Stomach smooth muscle (tissue), 2 donors: ENCODE measurements around the gene FPR2.
"Not testable (repeated sequence)": the region's sequence is repeated elsewhere in the genome, so short reads cannot be mapped to it uniquely, and the experiment has no call there.

Source experiments
- H3K27ac ChIP-seq: one replicate; pipeline ENCODE4 v1.7.0; 2013; ENCODE audit warnings: mild to moderate bottlenecking, low read length, inconsistent platforms
- H3K27me3 ChIP-seq, 2 donors: one replicate each; pipeline ENCODE4 v1.7.0; 2013; ENCODE audit warnings: low read length in 2 of 2; ENCODE audit not compliant: insufficient read depth in 2 of 2, control insufficient read depth in 1 of 2
- H3K36me3 ChIP-seq, 2 donors: one replicate each; pipeline ENCODE4 v1.7.0; 2013; ENCODE audit warnings: low read length in 2 of 2; ENCODE audit not compliant: control insufficient read depth in 2 of 2, insufficient read depth in 2 of 2
- H3K4me1 ChIP-seq: one replicate; pipeline ENCODE4 v1.7.0; 2013; ENCODE audit warnings: low read length; ENCODE audit not compliant: control insufficient read depth, insufficient read depth
- H3K4me3 ChIP-seq, 2 donors: one replicate each; pipeline ENCODE4 v1.7.0; 2013; ENCODE audit warnings: low read length in 2 of 2
- H3K9ac ChIP-seq, 2 donors: one replicate each; pipeline ENCODE4 v1.7.0; 2013; ENCODE audit warnings: low read length in 2 of 2, mild to moderate bottlenecking in 1 of 2
- H3K9me3 ChIP-seq, 2 donors: one replicate each; pipeline ENCODE4 v1.7.0; 2013; ENCODE audit warnings: low read length in 2 of 2; ENCODE audit not compliant: control insufficient read depth in 2 of 2
- donor health status: healthy.
- donor health status: Pancreatic carcinoma.

FPR2 gene

DNA sequence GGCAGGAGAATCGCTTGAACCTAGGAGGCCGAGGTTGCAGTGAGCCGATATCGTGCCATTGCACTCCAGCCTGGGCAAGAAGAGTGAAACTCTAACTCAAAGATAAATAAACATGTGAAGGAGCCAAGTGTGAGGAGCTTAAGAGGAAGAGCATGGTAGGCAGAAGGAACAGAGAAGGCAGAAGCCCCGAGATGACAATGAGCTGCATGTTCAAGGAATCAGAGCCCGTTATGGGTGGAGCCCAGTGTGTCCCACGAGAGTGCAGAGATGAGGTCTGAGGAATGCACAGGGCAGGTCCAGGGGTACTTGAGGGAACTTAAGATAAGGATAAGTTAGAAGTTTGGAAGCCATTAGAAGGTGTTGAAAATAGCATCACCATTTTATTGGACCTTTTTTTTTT, 716 bp downstream of the FPR2 start:
- peaks cover 4 to 12% of the 10 kb centered on the region in 2 donors for H3K27me3 ChIP-seq
- no peaks in the 10 kb centered on the region for H3K4me1 ChIP-seq
- no peaks in the 10 kb centered on the region for H3K36me3 ChIP-seq
- no peak overlapping the region for H3K4me3 ChIP-seq
- H3K9ac ChIP-seq, result no peak overlapping the region
- no peak overlapping the region for H3K27ac ChIP-seq
- no peaks in the 10 kb centered on the region for H3K9me3 ChIP-seq

- Histone ChIP-seq H3K27ac (no peak overlapping the region), H3K9ac (no peak overlapping the region), H3K4me1 (no peaks in the 10 kb centered on the region), H3K9me3 (no peaks in the 10 kb centered on the region), H3K36me3 (no peaks in the 10 kb centered on the region), H3K27me3 (peaks cover 4 to 12% of the 10 kb centered on the region in 2 donors), H3K4me3 (no peak overlapping the region)
Measured at GRCh38 chr19:51765086-51765485, 4.1 kb downstream of the FPR2 start.

DNA sequence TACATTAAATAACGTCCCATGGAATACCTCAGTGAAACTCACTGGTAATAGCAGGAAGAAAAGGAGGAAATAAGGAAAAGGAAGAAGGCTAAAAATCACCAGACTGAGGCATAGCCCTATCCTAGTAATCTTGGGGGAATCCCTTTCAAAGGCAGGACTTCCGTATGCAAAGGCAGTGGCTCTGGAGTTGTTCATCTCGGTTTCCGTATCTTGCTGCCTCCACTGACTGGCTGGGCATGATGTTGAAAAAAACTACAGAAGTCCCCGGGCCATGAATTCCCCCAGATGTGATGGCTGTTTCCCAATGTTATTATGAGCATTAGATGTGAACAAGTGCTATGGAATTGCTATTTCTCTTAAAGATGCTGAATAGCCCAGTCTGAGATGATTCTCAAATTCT, 5.5 kb downstream of the FPR2 start:
- no peaks in the 10 kb centered on the region for H3K4me1 ChIP-seq
- H3K27ac ChIP-seq, result no peak overlapping the region
- no peak overlapping the region for H3K4me3 ChIP-seq
- no peak overlapping the region for H3K9ac ChIP-seq
- H3K9me3 ChIP-seq, result no peaks in the 10 kb centered on the region
- H3K27me3 ChIP-seq, result peaks cover 4 to 5% of the 10 kb centered on the region in 2 donors
- no peaks in the 10 kb centered on the region for H3K36me3 ChIP-seq

DNA sequence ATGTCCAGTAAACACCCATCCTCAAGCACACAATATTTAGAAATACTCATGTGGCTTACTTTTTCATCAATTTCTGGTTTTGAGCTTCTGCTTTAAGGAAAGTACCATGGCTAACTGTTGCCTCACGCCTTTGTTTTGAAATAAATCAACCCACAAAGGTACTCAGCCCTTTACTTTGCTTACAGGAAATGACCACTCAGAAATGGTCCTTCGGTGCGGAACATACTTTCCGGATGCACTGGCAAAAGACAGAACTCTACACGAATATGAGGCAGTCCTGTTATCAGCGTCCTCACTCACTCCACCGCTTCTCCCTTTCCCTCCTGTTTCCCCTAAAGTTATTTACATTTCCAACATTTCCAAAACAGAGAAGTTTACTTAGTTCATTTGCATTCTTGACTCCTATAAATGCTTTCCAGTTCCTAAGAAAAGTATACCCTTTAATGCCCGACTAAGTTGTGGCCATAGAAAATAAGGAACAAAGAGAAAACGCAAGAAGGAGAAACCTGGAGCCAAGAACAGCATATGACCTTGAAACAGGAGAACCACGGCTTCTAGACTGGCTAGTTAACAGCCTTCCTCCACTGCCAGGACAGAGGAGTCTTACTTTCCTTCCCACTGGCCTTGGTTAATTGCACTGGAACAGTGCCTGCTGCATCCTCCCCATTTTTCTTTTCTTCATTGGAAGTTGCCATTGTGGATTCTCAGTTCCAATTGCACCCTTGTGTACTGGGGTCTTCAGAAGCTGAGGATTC, 10.6 kb downstream of the FPR2 start:
- no peaks in the 10 kb centered on the region for H3K9me3 ChIP-seq
- no peak overlapping the region for H3K4me3 ChIP-seq
- H3K27me3 ChIP-seq, result peaks cover 0 to 2% of the 10 kb centered on the region in 2 donors
- no peaks in the 10 kb centered on the region for H3K4me1 ChIP-seq
- no peak overlapping the region for H3K27ac ChIP-seq
- H3K36me3 ChIP-seq, result no peaks in the 10 kb centered on the region
- H3K9ac ChIP-seq, result no peak overlapping the region

GRCh38 chr19:51772977-51773376, 12.0 kb downstream of the FPR2 start:
- H3K27ac ChIP-seq, result no peak overlapping the region
- no peaks in the 10 kb centered on the region for H3K36me3 ChIP-seq
- no peak overlapping the region for H3K4me3 ChIP-seq
- no peaks in the 10 kb centered on the region for H3K4me1 ChIP-seq
- H3K9ac ChIP-seq, result no peak overlapping the region
- no peaks in the 10 kb centered on the region for H3K9me3 ChIP-seq
- peaks cover 0 to 2% of the 10 kb centered on the region in 2 donors for H3K27me3 ChIP-seq

- not testable (repeated sequence) for H3K36me3 ChIP-seq, H3K4me1 ChIP-seq, H3K4me3 ChIP-seq, H3K27ac ChIP-seq, H3K9ac ChIP-seq, H3K9me3 ChIP-seq
- peaks cover 3 to 10% of the 10 kb centered on the region in 2 donors for H3K27me3 ChIP-seq
Measured at GRCh38 chr19:51776561-51776960, 15.6 kb downstream of the FPR2 start.

DNA sequence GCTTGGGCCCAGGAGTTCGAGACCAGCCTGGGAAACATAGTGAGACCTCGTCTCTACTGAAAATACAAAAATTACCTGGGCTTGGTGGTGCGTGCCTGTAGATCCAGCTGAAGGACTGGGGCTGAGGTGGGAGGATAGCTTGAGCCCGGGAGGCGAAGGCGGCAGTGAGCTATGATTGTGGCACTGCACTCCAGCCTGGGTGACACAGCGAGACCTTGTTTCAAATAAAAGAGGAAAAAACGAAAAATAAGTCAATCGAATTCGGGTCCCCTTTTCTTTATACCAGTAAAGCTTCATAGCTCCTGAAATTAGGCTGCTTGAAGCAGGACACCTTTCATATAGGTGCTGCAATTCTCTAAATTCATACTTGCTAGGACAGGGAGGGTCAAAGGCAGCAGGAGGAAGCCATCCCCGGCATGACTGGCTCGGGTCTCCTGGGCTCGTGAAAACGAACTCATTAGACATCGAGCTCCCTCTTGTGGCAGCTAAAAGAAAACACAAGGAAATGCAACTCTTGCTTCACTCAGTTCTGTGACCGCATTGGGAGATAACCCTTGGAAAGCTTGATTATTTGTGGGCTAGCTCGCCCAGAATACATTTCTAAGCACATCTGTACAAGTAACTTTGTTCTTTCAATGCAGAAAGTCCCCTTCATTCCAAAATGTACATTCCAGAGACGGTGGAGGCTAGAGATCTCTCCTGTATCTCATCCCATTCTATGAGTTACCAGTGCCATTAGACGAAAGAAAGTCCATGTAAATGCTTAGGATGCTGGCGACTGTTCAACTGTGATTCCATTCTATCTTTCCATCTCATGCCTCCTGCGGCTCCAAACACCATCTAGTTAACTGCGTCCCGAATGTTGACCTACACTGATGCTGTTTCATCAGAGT, 16.8 kb downstream of the FPR2 start:
- Histone ChIP-seq H3K27me3 (peaks cover 3 to 13% of the 10 kb centered on the region in 2 donors), H3K9ac (no peak overlapping the region), H3K36me3 (no peaks in the 10 kb centered on the region), H3K27ac (no peak overlapping the region), H3K4me3 (peak overlapping the region in 1 of 2 donors; percentile 3), H3K4me1 (no peaks in the 10 kb centered on the region), H3K9me3 (no peaks in the 10 kb centered on the region)

DNA sequence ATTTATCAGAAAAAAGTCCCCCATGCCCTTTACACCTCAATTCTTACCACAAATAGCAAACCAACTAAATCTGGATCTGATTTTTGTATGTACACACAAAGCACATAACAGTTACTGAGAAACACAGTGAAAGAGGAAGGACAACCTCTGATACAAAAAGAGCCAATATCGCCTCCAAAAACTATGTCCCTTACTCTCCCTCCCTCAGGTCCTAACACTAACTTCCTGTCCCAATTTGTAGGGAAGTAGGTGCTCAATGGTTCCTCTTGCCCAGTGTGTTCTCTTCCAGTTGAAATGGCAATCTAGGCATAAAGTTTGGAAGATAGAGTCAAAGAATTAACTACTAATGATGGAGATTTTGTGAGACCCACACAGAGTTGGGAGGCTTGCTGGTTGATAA, 18.2 kb downstream of the FPR2 start:
- Histone ChIP-seq H3K27me3 (peaks cover 3 to 15% of the 10 kb centered on the region in 2 donors), H3K9me3 (no peaks in the 10 kb centered on the region), H3K36me3 (no peaks in the 10 kb centered on the region), H3K27ac (no peak overlapping the region), H3K9ac (no peak overlapping the region), H3K4me1 (no peaks in the 10 kb centered on the region), H3K4me3 (no peak overlapping the region)

DNA sequence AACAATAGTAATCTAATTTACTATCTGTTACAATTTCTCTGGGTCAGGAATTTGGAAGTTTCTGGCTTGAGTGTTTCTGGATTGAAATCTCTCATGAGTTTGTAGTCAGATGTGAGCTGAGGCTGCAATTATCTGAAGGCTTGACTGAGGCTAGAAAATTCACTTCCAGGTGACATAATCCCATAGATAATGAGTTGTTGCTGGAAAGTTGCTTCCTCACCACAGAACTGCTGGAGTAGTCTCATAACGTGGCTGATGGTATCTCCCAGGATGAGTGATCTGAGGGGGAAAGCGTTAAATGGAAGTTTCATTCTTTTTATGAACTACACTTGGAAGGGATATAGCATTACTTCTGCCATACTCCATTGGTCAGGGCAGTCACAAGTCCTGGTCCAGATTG, 18.7 kb downstream of the FPR2 start:
- Histone ChIP-seq H3K27ac (no peak overlapping the region), H3K9ac (no peak overlapping the region), H3K27me3 (peaks cover 3 to 15% of the 10 kb centered on the region in 2 donors), H3K36me3 (no peaks in the 10 kb centered on the region), H3K4me3 (no peak overlapping the region), H3K9me3 (no peaks in the 10 kb centered on the region), H3K4me1 (no peaks in the 10 kb centered on the region)

GRCh38 chr19:51780270-51780669, 19.3 kb downstream of the FPR2 start:
- no peaks in the 10 kb centered on the region for H3K9me3 ChIP-seq
- H3K27me3 ChIP-seq, result peaks cover 3 to 15% of the 10 kb centered on the region in 2 donors
- H3K36me3 ChIP-seq, result no peaks in the 10 kb centered on the region
- H3K9ac ChIP-seq, result no peak overlapping the region
- H3K4me1 ChIP-seq, result no peaks in the 10 kb centered on the region
- H3K4me3 ChIP-seq, result no peak overlapping the region
- no peak overlapping the region for H3K27ac ChIP-seq

GRCh38 chr19:51781999-51782398, 21.0 kb downstream of the FPR2 start:
- peaks cover 3 to 15% of the 10 kb centered on the region in 2 donors for H3K27me3 ChIP-seq

More at GRCh38 chr19:51781999-51782398, 21.0 kb downstream of the FPR2 start:
- Histone ChIP-seq H3K4me1 (no peaks in the 10 kb centered on the region), H3K4me3 (no peak overlapping the region), H3K36me3 (no peaks in the 10 kb centered on the region), H3K27ac (no peak overlapping the region), H3K9me3 (no peaks in the 10 kb centered on the region), H3K9ac (no peak overlapping the region)
